Naive B cell (primary cell): Measurements from ENCODE around the gene PREX1. TPM values are rescaled to one million over a fixed set of nuclear protein-coding genes. Genes with fewer than 3 reads are reported as not detected.
A peak's percentile ranks its signal among the peaks of the same experiment; 100 is the strongest.

Experiments used
- ATAC-seq, 2 donors: fragments of 150-1000 bp; cut with Tn5 transposase; 2 replicates each; pipeline ENCODE4 v1.10.0; 2021; ENCODE audit warnings: low read depth in 2 of 2, mild to moderate bottlenecking in 2 of 2, moderate library complexity in 2 of 2
- DNase-seq: peaks from one replicate; pipeline ENCODE4 v3.0.0; 2022
- H3K27ac Mint-ChIP-seq, 6 donors: one replicate each; pipeline ENCODE4 v1.8.0; 2020 to 2022; ENCODE audit warnings: mild to moderate bottlenecking in 6 of 6, mixed read lengths in 6 of 6, moderate library complexity in 5 of 6, inconsistent platforms in 2 of 6
- H3K27me3 Mint-ChIP-seq, 3 donors: one replicate each; pipeline ENCODE4 v1.8.0; 2021 to 2022; ENCODE audit warnings: mixed read lengths in 3 of 3, mild to moderate bottlenecking in 1 of 3
- H3K36me3 Mint-ChIP-seq, 2 donors: one replicate each; pipeline ENCODE4 v1.8.0; 2020 to 2022; ENCODE audit warnings: mixed read lengths in 2 of 2, inconsistent platforms in 1 of 2, mild to moderate bottlenecking in 1 of 2
- H3K4me1 Mint-ChIP-seq, 3 donors: one replicate each; pipeline ENCODE4 v1.8.0; 2020 to 2022; ENCODE audit warnings: mixed read lengths in 3 of 3, inconsistent platforms in 1 of 3, mild to moderate bottlenecking in 1 of 3, moderate library complexity in 1 of 3
- H3K4me3 Mint-ChIP-seq, 8 donors: one replicate each; pipeline ENCODE4 v1.8.0; 2020 to 2022; ENCODE audit warnings: mild to moderate bottlenecking in 8 of 8, mixed read lengths in 8 of 8, moderate library complexity in 8 of 8, inconsistent platforms in 2 of 8
- H3K9me3 Mint-ChIP-seq, 7 donors: one replicate each; pipeline ENCODE4 v1.8.0; 2020 to 2022; ENCODE audit warnings: mixed read lengths in 7 of 7, mild to moderate bottlenecking in 5 of 7, inconsistent platforms in 2 of 7, moderate library complexity in 1 of 7
- polyA plus RNA-seq, 6 donors: library from polyadenylated mRNA; unstranded; fragments of 300-500 nt; fragmentation: Illumina TruSeq; gene quantifications; one replicate each; pipeline ENCODE4 v1.2.3, GENCODE V29; 2021; ENCODE audit warnings: low read depth in 6 of 6

PREX1 gene
- polyA plus RNA-seq, 6 donors from 2014 or later: 13.3 to 37.5 (median 17.1) TPM

GRCh38 chr20:48685300-48685699 is 142.5 kb downstream of the PREX1 start:
- ATAC-seq: no peak
- no peaks in the 10 kb centered on the region for H3K9me3 Mint-ChIP-seq
- H3K36me3 Mint-ChIP-seq: peaks cover 6 to 23% of the 10 kb centered on the region in 2 donors
- H3K27ac Mint-ChIP-seq: peak overlapping the region in 2 of 6 donors; percentile 5 to 56
- DNase-seq: no peak
- no peaks in the 10 kb centered on the region for H3K27me3 Mint-ChIP-seq
- peaks cover 6 to 28% (median 14%) of the 10 kb centered on the region in 3 donors for H3K4me1 Mint-ChIP-seq
- H3K4me3 Mint-ChIP-seq: no peak overlapping the region

GRCh38 chr20:48684501-48685041 is 143.2 kb downstream of the PREX1 start:
- peaks cover 6 to 17% of the 10 kb centered on the region in 2 donors for H3K36me3 Mint-ChIP-seq
- peak overlapping the region in 1 of 8 donors; percentile 25 for H3K4me3 Mint-ChIP-seq
- DNase-seq: no peak
- no peaks in the 10 kb centered on the region for H3K27me3 Mint-ChIP-seq
- H3K4me1 Mint-ChIP-seq: peaks cover 6 to 24% (median 14%) of the 10 kb centered on the region in 3 donors
- H3K9me3 Mint-ChIP-seq: no peaks in the 10 kb centered on the region
- no peak for ATAC-seq
- H3K27ac Mint-ChIP-seq: peak overlapping the region in 2 of 6 donors; percentile 5 to 43

- Mint-ChIP-seq H3K36me3 (peaks cover 5 to 14% of the 10 kb centered on the region in 2 donors), H3K27ac (peak overlapping the region in 3 of 6 donors; percentile 47 to 90 (median 47)), H3K27me3 (no peaks in the 10 kb centered on the region), H3K4me3 (peak overlapping the region in 1 of 8 donors; percentile 9), H3K4me1 (peaks cover 6 to 25% (median 14%) of the 10 kb centered on the region in 3 donors), H3K9me3 (peaks cover 0 to 1% (median 0%) of the 10 kb centered on the region in 7 donors)
- ATAC-seq (no peak), DNase-seq (no peak)
These were observed 144.2 kb downstream of the PREX1 start for GRCh38 chr20:48683467-48684175.

- peaks cover 0 to 1% (median 0%) of the 10 kb centered on the region in 7 donors for H3K9me3 Mint-ChIP-seq
- peaks cover 7 to 14% of the 10 kb centered on the region in 2 donors for H3K36me3 Mint-ChIP-seq
- H3K27ac Mint-ChIP-seq: peak overlapping the region in 2 of 6 donors; percentile 65 to 82
- peaks cover 6 to 26% (median 14%) of the 10 kb centered on the region in 3 donors for H3K4me1 Mint-ChIP-seq
- no peaks in the 10 kb centered on the region for H3K27me3 Mint-ChIP-seq
- ATAC-seq (no peak), DNase-seq (no peak)
- peak overlapping the region in 1 of 8 donors; percentile 53 for H3K4me3 Mint-ChIP-seq
These were observed 145.1 kb downstream of the PREX1 start for GRCh38 chr20:48682529-48683363.

GRCh38 chr20:48681873-48682426 is 145.8 kb downstream of the PREX1 start:
- Mint-ChIP-seq H3K4me1 (peaks cover 6 to 18% (median 14%) of the 10 kb centered on the region in 3 donors), H3K9me3 (peaks cover 0 to 1% (median 0%) of the 10 kb centered on the region in 7 donors), H3K27ac (no peak overlapping the region), H3K27me3 (no peaks in the 10 kb centered on the region), H3K36me3 (peaks cover 7 to 14% of the 10 kb centered on the region in 2 donors), H3K4me3 (no peak overlapping the region)
- ATAC-seq: no peak
- DNase-seq: no peak

GRCh38 chr20:48681201-48681872 is 146.5 kb downstream of the PREX1 start:
- H3K27ac Mint-ChIP-seq: no peak overlapping the region
- no peak for ATAC-seq
- DNase-seq: no peak
- H3K27me3 Mint-ChIP-seq: no peaks in the 10 kb centered on the region
- H3K36me3 Mint-ChIP-seq: peaks cover 7 to 14% of the 10 kb centered on the region in 2 donors
- H3K9me3 Mint-ChIP-seq: peaks cover 0 to 2% (median 0%) of the 10 kb centered on the region in 7 donors
- H3K4me1 Mint-ChIP-seq: peaks cover 6 to 18% (median 14%) of the 10 kb centered on the region in 3 donors
- H3K4me3 Mint-ChIP-seq: no peak overlapping the region

- no peak overlapping the region for H3K4me3 Mint-ChIP-seq
- H3K36me3 Mint-ChIP-seq: peaks cover 7 to 12% of the 10 kb centered on the region in 2 donors
- H3K4me1 Mint-ChIP-seq: peaks cover 6 to 18% (median 14%) of the 10 kb centered on the region in 3 donors
- ATAC-seq (no peak), DNase-seq (no peak)
- peaks cover 0 to 2% (median 0%) of the 10 kb centered on the region in 7 donors for H3K9me3 Mint-ChIP-seq
- H3K27me3 Mint-ChIP-seq: no peaks in the 10 kb centered on the region
- H3K27ac Mint-ChIP-seq: no peak overlapping the region
These were observed 147.1 kb downstream of the PREX1 start for GRCh38 chr20:48680650-48681049.

GRCh38 chr20:48679599-48679998 is 148.2 kb downstream of the PREX1 start:
- DNase-seq (no peak), ATAC-seq (peak; percentile 25 to 28)
- Mint-ChIP-seq H3K9me3 (peaks cover 0 to 2% (median 0%) of the 10 kb centered on the region in 7 donors), H3K36me3 (peaks cover 10 to 15% of the 10 kb centered on the region in 2 donors), H3K4me1 (peaks cover 6 to 13% (median 12%) of the 10 kb centered on the region in 3 donors), H3K4me3 (no peak overlapping the region), H3K27ac (peak overlapping the region in 1 of 6 donors; percentile 28), H3K27me3 (no peaks in the 10 kb centered on the region)

- ATAC-seq (no peak), DNase-seq (no peak)
- peaks cover 0 to 2% (median 0%) of the 10 kb centered on the region in 7 donors for H3K9me3 Mint-ChIP-seq
- H3K27ac Mint-ChIP-seq: peak overlapping the region in 3 of 6 donors; percentile 28 to 86 (median 80)
- peaks cover 6 to 10% (median 7%) of the 10 kb centered on the region in 3 donors for H3K4me1 Mint-ChIP-seq
- H3K27me3 Mint-ChIP-seq: no peaks in the 10 kb centered on the region
- peaks cover 8 to 15% of the 10 kb centered on the region in 2 donors for H3K36me3 Mint-ChIP-seq
- peak overlapping the region in 1 of 8 donors; percentile 25 for H3K4me3 Mint-ChIP-seq
These were observed 148.8 kb downstream of the PREX1 start for GRCh38 chr20:48679011-48679410.

- Mint-ChIP-seq H3K27me3 (no peaks in the 10 kb centered on the region), H3K36me3 (peaks cover 13 to 21% of the 10 kb centered on the region in 2 donors), H3K4me3 (no peak overlapping the region), H3K27ac (peak overlapping the region in 4 of 6 donors; percentile 28 to 63 (median 42)), H3K4me1 (peaks cover 2 to 13% (median 6%) of the 10 kb centered on the region in 3 donors), H3K9me3 (peaks cover 0 to 2% (median 0%) of the 10 kb centered on the region in 7 donors)
- DNase-seq (no peak), ATAC-seq (no peak)
These were observed 149.4 kb downstream of the PREX1 start for GRCh38 chr20:48678421-48678820.

- H3K36me3 Mint-ChIP-seq: peaks cover 28 to 31% of the 10 kb centered on the region in 2 donors
These were observed 150.9 kb downstream of the PREX1 start for GRCh38 chr20:48676795-48677460.

GRCh38 chr20:48676125-48676524 is 151.7 kb downstream of the PREX1 start:
- Mint-ChIP-seq H3K4me1 (peaks cover 0 to 23% (median 4%) of the 10 kb centered on the region in 3 donors), H3K4me3 (no peak overlapping the region), H3K27me3 (no peaks in the 10 kb centered on the region), H3K27ac (peak overlapping the region in 1 of 6 donors; percentile 29), H3K9me3 (peaks cover 0 to 8% (median 2%) of the 10 kb centered on the region in 7 donors), H3K36me3 (peaks cover 36 to 39% of the 10 kb centered on the region in 2 donors)
- no peak for ATAC-seq
- no peak for DNase-seq

More at GRCh38 chr20:48676795-48677460, 150.9 kb downstream of the PREX1 start:
- Mint-ChIP-seq H3K27me3 (no peaks in the 10 kb centered on the region), H3K4me1 (peaks cover 0 to 23% (median 4%) of the 10 kb centered on the region in 3 donors), H3K9me3 (peaks cover 0 to 8% (median 2%) of the 10 kb centered on the region in 7 donors), H3K4me3 (no peak overlapping the region), H3K27ac (no peak overlapping the region)
- no peak for ATAC-seq
- no peak for DNase-seq
